Fibroblast of skin of scalp (primary cell): ENCODE results near the gene IBA57.

Experiments used
- DNase-seq: peaks from one replicate; pipeline ENCODE4 v3.0.0-alpha.2; 2013

Gene IBA57

GRCh38 chr1:228145463-228146416 lies 19.9 kb upstream of the IBA57 start:
- DNase-seq, result no peak

GRCh38 chr1:228146417-228147150 lies 19.0 kb upstream of the IBA57 start:
- no peak for DNase-seq

- DNase-seq, result no peak
Measured at GRCh38 chr1:228147151-228147693, 18.4 kb upstream of the IBA57 start.

- no peak for DNase-seq
Measured at GRCh38 chr1:228147768-228148167, 17.8 kb upstream of the IBA57 start.

GRCh38 chr1:228148196-228148861 lies 17.3 kb upstream of the IBA57 start:
- no peak for DNase-seq

- no peak for DNase-seq
Measured at GRCh38 chr1:228148935-228149405, 16.6 kb upstream of the IBA57 start.

- DNase-seq, result no peak
Measured at GRCh38 chr1:228149406-228150119, 16.0 kb upstream of the IBA57 start, which contains the start of gene GJC2. Gene GJC2, plus strand, starts transcription at chr1:228149930. Its CDS starts 7,829 bp downstream, at chr1:228157759.

GRCh38 chr1:228150120-228150460 lies 15.5 kb upstream of the IBA57 start:
- DNase-seq, result no peak

- DNase-seq, result peak; percentile 72
Measured at GRCh38 chr1:228150461-228151179, 15.0 kb upstream of the IBA57 start.

GRCh38 chr1:228151180-228151925 lies 14.3 kb upstream of the IBA57 start:
- DNase-seq, result no peak

- no peak for DNase-seq
Measured at GRCh38 chr1:228152097-228152917, 13.3 kb upstream of the IBA57 start.

GRCh38 chr1:228152918-228153258 lies 12.7 kb upstream of the IBA57 start:
- no peak for DNase-seq

GRCh38 chr1:228154021-228154669 lies 11.5 kb upstream of the IBA57 start:
- DNase-seq, result no peak

- DNase-seq, result no peak
Measured at GRCh38 chr1:228154670-228155571, 10.7 kb upstream of the IBA57 start.

- no peak for DNase-seq
Measured at GRCh38 chr1:228155596-228156514, 9.7 kb upstream of the IBA57 start.

- DNase-seq, result no peak
Measured at GRCh38 chr1:228156515-228156881, 9.1 kb upstream of the IBA57 start.
